ENCODE data around the gene METTL26.
A peak's percentile ranks its signal among the peaks of the same experiment; 100 is the strongest.

The METTL26 gene

DNA sequence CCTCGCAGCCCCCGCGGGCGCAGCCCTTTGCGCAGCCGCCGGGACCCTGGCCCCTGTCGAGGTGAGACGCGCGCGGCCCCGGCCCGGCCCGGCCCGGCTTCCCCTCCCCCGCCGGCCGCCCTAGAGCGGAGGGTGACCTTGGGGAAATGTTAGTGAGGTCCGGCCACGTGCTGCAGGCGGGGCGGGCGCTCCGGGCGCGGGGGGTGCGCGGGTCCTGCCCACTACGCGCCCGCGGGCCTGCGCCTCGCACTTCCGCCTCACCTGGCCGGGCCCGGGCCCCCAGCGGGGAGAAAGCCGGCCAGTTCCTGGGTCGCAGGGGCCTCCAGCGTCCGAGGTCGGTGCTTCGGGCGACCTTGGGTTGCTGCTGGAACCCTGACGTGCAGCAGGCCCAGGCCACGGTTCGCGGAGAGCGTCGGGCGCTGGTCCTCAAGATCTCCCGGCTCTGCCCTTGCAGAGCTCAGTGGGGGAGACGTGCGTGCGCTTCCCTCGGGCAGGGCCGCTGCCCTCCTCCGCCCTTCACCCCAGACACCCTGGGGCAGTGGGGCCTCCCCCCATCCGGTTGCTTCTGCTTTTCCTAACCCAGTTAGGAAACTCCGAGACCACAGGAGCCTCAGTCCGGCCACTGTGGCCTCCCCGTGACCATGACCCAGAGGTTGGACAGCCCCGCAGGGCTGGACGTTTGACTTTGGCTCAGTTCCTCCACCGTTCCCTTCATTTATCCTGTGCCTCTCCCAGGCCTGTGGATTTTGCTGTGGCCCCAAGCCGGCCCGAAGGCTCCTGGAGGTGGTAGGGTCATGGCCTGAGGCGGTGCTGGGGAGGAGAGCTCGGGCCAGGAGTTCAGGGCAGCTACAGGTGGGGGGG, 6.3 kb upstream of the METTL26 start:
- TF ChIP-seq, protein P1, sequence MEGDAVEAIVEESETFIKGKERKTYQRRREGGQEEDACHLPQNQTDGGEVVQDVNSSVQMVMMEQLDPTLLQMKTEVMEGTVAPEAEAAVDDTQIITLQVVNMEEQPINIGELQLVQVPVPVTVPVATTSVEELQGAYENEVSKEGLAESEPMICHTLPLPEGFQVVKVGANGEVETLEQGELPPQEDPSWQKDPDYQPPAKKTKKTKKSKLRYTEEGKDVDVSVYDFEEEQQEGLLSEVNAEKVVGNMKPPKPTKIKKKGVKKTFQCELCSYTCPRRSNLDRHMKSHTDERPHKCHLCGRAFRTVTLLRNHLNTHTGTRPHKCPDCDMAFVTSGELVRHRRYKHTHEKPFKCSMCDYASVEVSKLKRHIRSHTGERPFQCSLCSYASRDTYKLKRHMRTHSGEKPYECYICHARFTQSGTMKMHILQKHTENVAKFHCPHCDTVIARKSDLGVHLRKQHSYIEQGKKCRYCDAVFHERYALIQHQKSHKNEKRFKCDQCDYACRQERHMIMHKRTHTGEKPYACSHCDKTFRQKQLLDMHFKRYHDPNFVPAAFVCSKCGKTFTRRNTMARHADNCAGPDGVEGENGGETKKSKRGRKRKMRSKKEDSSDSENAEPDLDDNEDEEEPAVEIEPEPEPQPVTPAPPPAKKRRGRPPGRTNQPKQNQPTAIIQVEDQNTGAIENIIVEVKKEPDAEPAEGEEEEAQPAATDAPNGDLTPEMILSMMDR (conservative IDR thresholded peaks at IDR 0.05; ENCODE audit: control insufficient read depth, insufficient read depth, low read depth, low read length): no peak
- H3K4me3 ChIP-seq (ENCODE audit: control insufficient read depth, low read depth, low read length): peak overlapping the region; percentile 57
- no peak for DNase-seq (ENCODE audit: low read depth)

DNA sequence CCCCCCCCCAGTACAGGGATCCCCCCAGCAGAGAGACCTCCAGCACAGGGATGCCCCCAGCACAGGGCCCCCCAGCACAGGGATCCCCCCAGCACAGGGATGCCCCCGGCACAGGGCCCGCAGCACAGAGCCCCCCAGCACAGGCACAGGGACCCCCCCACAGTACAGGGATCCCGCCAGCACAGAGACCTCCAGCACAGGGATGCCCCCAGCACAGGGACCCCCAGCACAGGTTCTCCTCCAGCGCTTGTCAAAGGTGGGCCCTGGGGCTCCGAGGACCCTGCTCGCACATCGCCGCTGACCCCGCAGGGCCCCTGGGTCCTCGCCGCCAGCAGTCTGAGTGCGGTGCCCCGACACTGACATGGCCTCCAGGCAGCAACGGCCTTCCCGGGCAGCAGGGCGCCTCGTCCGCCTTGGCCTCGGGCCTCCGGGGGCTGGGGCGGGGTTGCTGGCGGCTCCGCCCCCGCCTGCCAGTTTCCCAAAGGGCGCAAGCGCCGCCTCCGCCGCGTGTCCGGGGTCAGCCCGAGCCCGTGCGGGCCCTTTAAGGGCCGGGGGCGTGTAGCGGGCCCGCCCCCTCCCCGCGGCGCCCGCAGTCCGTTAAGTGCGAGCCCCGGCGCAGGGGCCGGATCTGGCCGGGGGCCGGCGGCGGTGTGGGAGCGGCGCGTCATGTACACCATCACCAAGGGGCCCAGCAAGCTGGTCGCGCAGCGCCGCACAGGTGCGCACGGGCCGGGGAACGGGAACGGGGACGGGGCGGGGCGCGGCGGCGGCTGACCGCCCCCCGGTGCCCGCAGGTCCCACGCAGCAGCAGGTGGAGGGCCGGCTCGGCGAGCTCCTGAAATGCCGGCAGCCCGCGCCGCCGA, 5.5 kb upstream of the METTL26 start, which contains the start of gene MCRIP2:
Gene MCRIP2 (plus strand): TSS at position 503 of the 863 bp plus-strand sequence. CDS start 164 bp downstream, at position 667.
- TF ChIP-seq, protein P1 (conservative IDR thresholded peaks at IDR 0.05; ENCODE audit: control insufficient read depth, insufficient read depth, low read depth, low read length): no peak
- peak within 1 kb of the TSS; percentile 57 for H3K4me3 ChIP-seq (ENCODE audit: control insufficient read depth, low read depth, low read length)
- DNase-seq (ENCODE audit: low read depth): peak; percentile 70

DNA sequence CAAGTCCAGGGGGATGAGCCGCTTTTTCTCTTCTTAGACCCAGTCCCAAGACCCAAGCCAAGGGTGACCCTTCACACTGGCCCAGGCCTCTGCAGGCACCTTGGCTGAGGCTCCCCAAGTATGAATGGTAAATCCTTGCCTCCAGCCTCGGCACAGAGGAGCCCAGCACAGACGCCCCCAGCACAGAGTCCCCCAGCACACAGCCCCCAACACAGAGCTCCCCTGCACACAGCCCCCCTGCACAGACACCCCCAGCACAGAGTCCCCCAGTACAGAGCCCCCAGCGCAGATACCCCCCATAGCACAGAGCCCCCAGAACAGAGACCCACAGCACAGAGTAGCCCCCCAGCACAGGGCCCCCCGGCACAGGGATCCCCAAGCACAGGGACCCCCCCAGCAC, 4.5 kb upstream of the METTL26 start:
- DNase-seq (ENCODE audit: low read depth): no peak
- H3K4me3 ChIP-seq (ENCODE audit: control insufficient read depth, low read depth, low read length): no peak overlapping the region
- TF ChIP-seq, protein P1 (conservative IDR thresholded peaks at IDR 0.05; ENCODE audit: control insufficient read depth, insufficient read depth, low read depth, low read length): no peak

DNA sequence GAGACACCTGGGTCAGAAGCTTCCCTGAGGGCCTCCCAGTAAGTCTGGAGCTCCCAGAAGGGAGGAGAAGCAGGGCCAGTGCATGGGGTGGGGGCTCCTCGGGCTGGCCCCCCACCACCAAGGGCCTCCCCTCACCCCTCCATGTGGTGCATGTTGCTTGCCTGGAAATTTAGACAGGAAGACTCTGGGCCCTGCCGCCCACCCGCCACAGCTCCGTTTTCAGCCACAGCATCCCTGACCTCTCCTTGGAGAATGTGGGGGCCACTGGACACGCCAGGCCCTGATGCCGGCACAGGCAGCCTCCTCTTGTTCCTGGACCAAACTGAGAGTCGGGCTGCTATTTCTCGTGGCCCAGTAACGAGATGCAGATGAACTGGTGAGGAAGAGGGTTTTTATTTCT, 2.7 kb upstream of the METTL26 start:
- DNase-seq (ENCODE audit: low read depth): no peak
- H3K4me3 ChIP-seq (ENCODE audit: control insufficient read depth, low read depth, low read length): no peak overlapping the region
- TF ChIP-seq, protein P1 (conservative IDR thresholded peaks at IDR 0.05; ENCODE audit: control insufficient read depth, insufficient read depth, low read depth, low read length): no peak

DNA sequence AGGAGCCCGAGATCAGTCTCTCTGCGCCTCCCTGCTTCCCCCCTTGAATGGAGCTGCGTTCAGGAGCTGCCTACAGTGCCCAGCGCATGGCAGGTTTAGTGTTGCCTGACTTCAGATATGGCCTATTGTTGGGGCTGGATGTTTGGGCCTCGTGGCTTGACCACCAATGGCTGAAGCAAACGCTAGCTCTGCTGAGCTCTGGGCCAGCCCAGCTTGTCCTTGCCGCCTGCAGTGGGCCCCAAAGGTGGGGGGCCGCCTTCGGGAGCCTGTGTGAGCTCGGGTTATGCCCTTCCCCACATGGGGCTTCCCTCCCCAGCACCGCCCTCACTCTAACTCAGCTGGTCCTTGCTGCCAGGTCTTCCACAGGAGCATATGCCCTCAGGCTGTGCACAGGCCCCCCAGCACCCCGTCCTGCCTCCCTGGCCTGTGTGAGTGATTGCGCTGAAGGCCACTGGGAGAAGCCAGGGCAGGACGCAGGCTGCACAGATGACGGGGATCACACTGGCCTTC, 2.0 kb upstream of the METTL26 start:
- TF ChIP-seq, protein P1 (conservative IDR thresholded peaks at IDR 0.05; ENCODE audit: control insufficient read depth, insufficient read depth, low read depth, low read length): no peak
- no peak for DNase-seq (ENCODE audit: low read depth)
- H3K4me3 ChIP-seq (ENCODE audit: control insufficient read depth, low read depth, low read length): no peak overlapping the region
